ENCODE results near the gene MYRFL. TPM values are rescaled to one million over a fixed set of nuclear protein-coding genes. Genes with fewer than 3 reads are reported as not detected.

The MYRFL gene
- total RNA-seq, 1 experiment from 2014 or later: 1.3 TPM

DNA sequence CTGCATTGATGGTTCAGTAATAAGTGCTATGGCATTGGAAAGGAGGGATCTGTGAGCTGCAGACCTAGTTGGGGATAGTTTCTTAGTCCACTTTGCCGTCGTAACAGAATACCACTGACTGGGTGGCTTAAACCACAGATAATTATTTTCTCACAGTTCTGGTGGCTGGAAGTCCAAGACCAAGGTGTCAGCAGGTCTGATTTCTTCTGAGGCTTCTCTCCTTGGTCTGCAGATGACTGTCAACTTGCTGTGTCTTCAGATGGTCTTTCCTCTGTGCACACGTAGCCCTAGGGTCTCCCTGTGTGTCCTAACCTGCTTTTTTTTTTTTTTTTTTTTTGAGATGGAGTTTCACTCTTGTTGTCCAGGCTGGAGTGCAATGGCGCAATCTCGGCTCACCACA lies 126.1 kb downstream of the MYRFL start:
- TF ChIP-seq ZNF281 (CRISPR knock-in tag; IDR thresholded peaks at IDR 0.05) (no peak), ETV6 (CRISPR knock-in tag; IDR thresholded peaks at IDR 0.05) (no peak), ZBTB43 (CRISPR knock-in tag; IDR thresholded peaks at IDR 0.05) (no peak), ZBTB21 (CRISPR knock-in tag; IDR thresholded peaks at IDR 0.05; ENCODE audit: borderline replicate concordance) (no peak), ZNF232 (CRISPR knock-in tag; IDR thresholded peaks at IDR 0.05) (no peak), NFATC4 (CRISPR knock-in tag; IDR thresholded peaks at IDR 0.05) (no peak), ERG (CRISPR knock-in tag; IDR thresholded peaks at IDR 0.05) (no peak), ESRRA (CRISPR knock-in tag; IDR thresholded peaks at IDR 0.05; ENCODE audit: borderline replicate concordance) (no peak), EMX1 (CRISPR knock-in tag; IDR thresholded peaks at IDR 0.05) (no peak), FOXJ3 (CRISPR knock-in tag; IDR thresholded peaks at IDR 0.05; ENCODE audit: borderline replicate concordance) (no peak), HMGA2 (CRISPR knock-in tag; IDR thresholded peaks at IDR 0.05) (no peak), ZNF396 (CRISPR knock-in tag; IDR thresholded peaks at IDR 0.05; ENCODE audit: borderline replicate concordance) (no peak), ATF1 (CRISPR knock-in tag; IDR thresholded peaks at IDR 0.05) (no peak), KAT7 (CRISPR knock-in tag; IDR thresholded peaks at IDR 0.05; ENCODE audit: borderline replicate concordance) (no peak), ZNF219 (CRISPR knock-in tag; IDR thresholded peaks at IDR 0.05; ENCODE audit: borderline replicate concordance) (no peak), IRF2 (CRISPR knock-in tag; IDR thresholded peaks at IDR 0.05; ENCODE audit: borderline replicate concordance, low read depth) (no peak), FOXK1 (CRISPR knock-in tag; IDR thresholded peaks at IDR 0.05) (no peak)
- TF ChIP-seq, protein P1, sequence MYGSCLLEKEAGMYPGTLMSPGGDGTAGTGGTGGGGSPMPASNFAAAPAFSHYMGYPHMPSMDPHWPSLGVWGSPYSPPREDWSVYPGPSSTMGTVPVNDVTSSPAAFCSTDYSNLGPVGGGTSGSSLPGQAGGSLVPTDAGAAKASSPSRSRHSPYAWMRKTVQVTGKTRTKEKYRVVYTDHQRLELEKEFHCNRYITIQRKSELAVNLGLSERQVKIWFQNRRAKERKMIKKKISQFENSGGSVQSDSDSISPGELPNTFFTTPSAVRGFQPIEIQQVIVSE (CRISPR knock-in tag; IDR thresholded peaks at IDR 0.05; ENCODE audit: borderline replicate concordance): no peak
- H3K4me3 Mint-ChIP-seq: no peak overlapping the region

GRCh38 chr12:69952890-69953289 lies 127.9 kb downstream of the MYRFL start:
- H3K36me3 Mint-ChIP-seq: peaks cover 10% of the 10 kb centered on the region

More for the DNA sequence above, 126.1 kb downstream of the MYRFL start:
- Mint-ChIP-seq H3K9me3 (peaks cover 12% of the 10 kb centered on the region), H3K36me3 (peaks cover 14% of the 10 kb centered on the region), H3K4me1 (peaks cover 54% of the 10 kb centered on the region), H3K27ac (no peak overlapping the region), H3K27me3 (ENCODE audit: low read depth) (no peaks in the 10 kb centered on the region)
- DNase-seq (ENCODE audit: low spot score): no peak
- ATAC-seq: no peak
- CTCF ChIA-PET: no interaction called here
- POLR2A ChIA-PET: no interaction called here

More at GRCh38 chr12:69952890-69953289, 127.9 kb downstream of the MYRFL start:
- peaks cover 58% of the 10 kb centered on the region for H3K4me1 Mint-ChIP-seq
- no peaks in the 10 kb centered on the region for H3K27me3 Mint-ChIP-seq (ENCODE audit: low read depth)
- DNase-seq (ENCODE audit: low spot score) (no peak), ATAC-seq (no peak)
- H3K4me3 Mint-ChIP-seq: no peak overlapping the region
- peaks cover 9% of the 10 kb centered on the region for H3K9me3 Mint-ChIP-seq
- H3K27ac Mint-ChIP-seq: no peak overlapping the region
- ChIA-PET CTCF (interaction anchor here (0.6 to 1.0 kb wide), 2 partner anchors 52 to 450 kb away, joined by 3 to 4 read pairs; no protein-coding TSS in a partner anchor), POLR2A (no interaction called here)
- TF ChIP-seq, protein P2, sequence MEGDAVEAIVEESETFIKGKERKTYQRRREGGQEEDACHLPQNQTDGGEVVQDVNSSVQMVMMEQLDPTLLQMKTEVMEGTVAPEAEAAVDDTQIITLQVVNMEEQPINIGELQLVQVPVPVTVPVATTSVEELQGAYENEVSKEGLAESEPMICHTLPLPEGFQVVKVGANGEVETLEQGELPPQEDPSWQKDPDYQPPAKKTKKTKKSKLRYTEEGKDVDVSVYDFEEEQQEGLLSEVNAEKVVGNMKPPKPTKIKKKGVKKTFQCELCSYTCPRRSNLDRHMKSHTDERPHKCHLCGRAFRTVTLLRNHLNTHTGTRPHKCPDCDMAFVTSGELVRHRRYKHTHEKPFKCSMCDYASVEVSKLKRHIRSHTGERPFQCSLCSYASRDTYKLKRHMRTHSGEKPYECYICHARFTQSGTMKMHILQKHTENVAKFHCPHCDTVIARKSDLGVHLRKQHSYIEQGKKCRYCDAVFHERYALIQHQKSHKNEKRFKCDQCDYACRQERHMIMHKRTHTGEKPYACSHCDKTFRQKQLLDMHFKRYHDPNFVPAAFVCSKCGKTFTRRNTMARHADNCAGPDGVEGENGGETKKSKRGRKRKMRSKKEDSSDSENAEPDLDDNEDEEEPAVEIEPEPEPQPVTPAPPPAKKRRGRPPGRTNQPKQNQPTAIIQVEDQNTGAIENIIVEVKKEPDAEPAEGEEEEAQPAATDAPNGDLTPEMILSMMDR (IDR thresholded peaks at IDR 0.05): no peak
- TF ChIP-seq ZNF232 (CRISPR knock-in tag; IDR thresholded peaks at IDR 0.05) (no peak), ZNF219 (CRISPR knock-in tag; IDR thresholded peaks at IDR 0.05; ENCODE audit: borderline replicate concordance) (no peak)

Measured in WTC11 (cell line).